Measurements from ENCODE around the gene TENT4B.
A peak's percentile ranks its signal among the peaks of the same experiment; 100 is the strongest.

Gene TENT4B

GRCh38 chr16:50251375-50252081, 98.4 kb downstream of the TENT4B start:
- peaks cover 4 to 8% of the 10 kb centered on the region in 2 donors for H3K4me1 Mint-ChIP-seq (ENCODE audit: low read depth in 2 of 2)
- H3K36me3 Mint-ChIP-seq (ENCODE audit: insufficient read depth): no peaks in the 10 kb centered on the region
- no peak overlapping the region for H3K27ac Mint-ChIP-seq
- no peak for DNase-seq
- H3K4me3 Mint-ChIP-seq: no peak overlapping the region
- no peaks in the 10 kb centered on the region for H3K9me3 Mint-ChIP-seq
- no peak for ATAC-seq (replicated peaks)
- H3K27me3 Mint-ChIP-seq: peaks cover 0 to 10% of the 10 kb centered on the region in 2 donors

- no peaks in the 10 kb centered on the region for H3K36me3 Mint-ChIP-seq (ENCODE audit: insufficient read depth)
- peaks cover 0 to 10% of the 10 kb centered on the region in 2 donors for H3K27me3 Mint-ChIP-seq
- H3K4me3 Mint-ChIP-seq: no peak overlapping the region
- ATAC-seq (replicated peaks) (no peak), DNase-seq (no peak)
- no peaks in the 10 kb centered on the region for H3K9me3 Mint-ChIP-seq
- H3K4me1 Mint-ChIP-seq (ENCODE audit: low read depth in 2 of 2): peaks cover 0 to 2% of the 10 kb centered on the region in 2 donors
- no peak overlapping the region for H3K27ac Mint-ChIP-seq
These were observed 99.0 kb downstream of the TENT4B start for GRCh38 chr16:50252082-50252611.

GRCh38 chr16:50252874-50253513, 99.9 kb downstream of the TENT4B start:
- H3K9me3 Mint-ChIP-seq: no peaks in the 10 kb centered on the region
- H3K27ac Mint-ChIP-seq: no peak overlapping the region
- H3K36me3 Mint-ChIP-seq (ENCODE audit: insufficient read depth): no peaks in the 10 kb centered on the region
- H3K27me3 Mint-ChIP-seq: peaks cover 0 to 10% of the 10 kb centered on the region in 2 donors
- no peak for ATAC-seq (replicated peaks)
- peaks cover 0 to 2% of the 10 kb centered on the region in 2 donors for H3K4me1 Mint-ChIP-seq (ENCODE audit: low read depth in 2 of 2)
- no peak for DNase-seq
- no peak overlapping the region for H3K4me3 Mint-ChIP-seq

GRCh38 chr16:50253514-50253910, 100.4 kb downstream of the TENT4B start:
- Mint-ChIP-seq H3K4me1 (ENCODE audit: low read depth in 2 of 2) (peaks cover 0 to 2% of the 10 kb centered on the region in 2 donors), H3K9me3 (no peaks in the 10 kb centered on the region), H3K4me3 (no peak overlapping the region), H3K27ac (no peak overlapping the region), H3K27me3 (peaks cover 0 to 10% of the 10 kb centered on the region in 2 donors), H3K36me3 (ENCODE audit: insufficient read depth) (no peaks in the 10 kb centered on the region)
- no peak for ATAC-seq (replicated peaks)
- no peak for DNase-seq

- H3K36me3 Mint-ChIP-seq (ENCODE audit: insufficient read depth): no peaks in the 10 kb centered on the region
- peaks cover 0 to 2% of the 10 kb centered on the region in 2 donors for H3K4me1 Mint-ChIP-seq (ENCODE audit: low read depth in 2 of 2)
- DNase-seq (no peak), ATAC-seq (replicated peaks) (no peak)
- H3K27ac Mint-ChIP-seq: no peak overlapping the region
- no peaks in the 10 kb centered on the region for H3K9me3 Mint-ChIP-seq
- peaks cover 0 to 10% of the 10 kb centered on the region in 2 donors for H3K27me3 Mint-ChIP-seq
- no peak overlapping the region for H3K4me3 Mint-ChIP-seq
These were observed 101.0 kb downstream of the TENT4B start for GRCh38 chr16:50254072-50254471.

- Mint-ChIP-seq H3K4me3 (no peak overlapping the region), H3K36me3 (ENCODE audit: insufficient read depth) (no peaks in the 10 kb centered on the region)
These were observed 102.4 kb downstream of the TENT4B start for GRCh38 chr16:50255538-50255937.

GRCh38 chr16:50256604-50257003, 103.5 kb downstream of the TENT4B start:
- ATAC-seq (replicated peaks) (no peak), DNase-seq (no peak)
- no peak overlapping the region for H3K27ac Mint-ChIP-seq
- H3K27me3 Mint-ChIP-seq: peaks cover 0 to 10% of the 10 kb centered on the region in 2 donors
- no peak overlapping the region for H3K4me3 Mint-ChIP-seq
- peaks cover 0 to 4% of the 10 kb centered on the region in 2 donors for H3K4me1 Mint-ChIP-seq (ENCODE audit: low read depth in 2 of 2)
- no peaks in the 10 kb centered on the region for H3K36me3 Mint-ChIP-seq (ENCODE audit: insufficient read depth)
- no peaks in the 10 kb centered on the region for H3K9me3 Mint-ChIP-seq

More at GRCh38 chr16:50255538-50255937, 102.4 kb downstream of the TENT4B start:
- Mint-ChIP-seq H3K9me3 (no peaks in the 10 kb centered on the region), H3K27ac (no peak overlapping the region), H3K27me3 (peaks cover 0 to 10% of the 10 kb centered on the region in 2 donors), H3K4me1 (ENCODE audit: low read depth in 2 of 2) (peaks cover 0 to 4% of the 10 kb centered on the region in 2 donors)
- no peak for ATAC-seq (replicated peaks)
- DNase-seq: no peak

- peaks cover 0 to 4% of the 10 kb centered on the region in 2 donors for H3K4me1 Mint-ChIP-seq (ENCODE audit: low read depth in 2 of 2)
- H3K9me3 Mint-ChIP-seq: no peaks in the 10 kb centered on the region
- no peak for ATAC-seq (replicated peaks)
- H3K4me3 Mint-ChIP-seq: no peak overlapping the region
- H3K27me3 Mint-ChIP-seq: peaks cover 0 to 10% of the 10 kb centered on the region in 2 donors
- DNase-seq: no peak
- H3K36me3 Mint-ChIP-seq (ENCODE audit: insufficient read depth): no peaks in the 10 kb centered on the region
- peak overlapping the region in 1 of 2 donors; percentile 46 for H3K27ac Mint-ChIP-seq
These were observed 104.8 kb downstream of the TENT4B start for GRCh38 chr16:50257876-50258275.

- peaks cover 12 to 16% of the 10 kb centered on the region in 2 donors for H3K4me1 Mint-ChIP-seq (ENCODE audit: low read depth in 2 of 2)
These were observed 106.5 kb downstream of the TENT4B start for GRCh38 chr16:50259334-50260205.

GRCh38 chr16:50260206-50261159, 107.4 kb downstream of the TENT4B start:
- Mint-ChIP-seq H3K27ac (peak overlapping the region in 1 of 2 donors; percentile 65), H3K4me3 (no peak overlapping the region)
- no peak for DNase-seq

More at GRCh38 chr16:50259334-50260205, 106.5 kb downstream of the TENT4B start:
- no peaks in the 10 kb centered on the region for H3K9me3 Mint-ChIP-seq
- no peak overlapping the region for H3K4me3 Mint-ChIP-seq
- no peaks in the 10 kb centered on the region for H3K36me3 Mint-ChIP-seq (ENCODE audit: insufficient read depth)
- DNase-seq: no peak
- H3K27ac Mint-ChIP-seq: no peak overlapping the region
- no peak for ATAC-seq (replicated peaks)
- H3K27me3 Mint-ChIP-seq: peaks cover 0 to under 1% of the 10 kb centered on the region in 2 donors

GRCh38 chr16:50261160-50261706, 108.1 kb downstream of the TENT4B start:
- Mint-ChIP-seq H3K27ac (no peak overlapping the region), H3K4me1 (ENCODE audit: low read depth in 2 of 2) (peaks cover 27 to 32% of the 10 kb centered on the region in 2 donors), H3K4me3 (no peak overlapping the region), H3K36me3 (ENCODE audit: insufficient read depth) (peaks cover 1% of the 10 kb centered on the region), H3K27me3 (no peaks in the 10 kb centered on the region), H3K9me3 (no peaks in the 10 kb centered on the region)
- DNase-seq (no peak), ATAC-seq (replicated peaks) (no peak)

More at GRCh38 chr16:50260206-50261159, 107.4 kb downstream of the TENT4B start:
- Mint-ChIP-seq H3K4me1 (ENCODE audit: low read depth in 2 of 2) (peaks cover 21 to 25% of the 10 kb centered on the region in 2 donors), H3K36me3 (ENCODE audit: insufficient read depth) (no peaks in the 10 kb centered on the region), H3K9me3 (no peaks in the 10 kb centered on the region), H3K27me3 (no peaks in the 10 kb centered on the region)
- ATAC-seq (replicated peaks): no peak

- Mint-ChIP-seq H3K9me3 (no peaks in the 10 kb centered on the region), H3K27ac (peak overlapping the region in 1 of 2 donors; percentile 32), H3K27me3 (no peaks in the 10 kb centered on the region), H3K4me3 (no peak overlapping the region), H3K36me3 (ENCODE audit: insufficient read depth) (peaks cover 5% of the 10 kb centered on the region), H3K4me1 (ENCODE audit: low read depth in 2 of 2) (peaks cover 27 to 35% of the 10 kb centered on the region in 2 donors)
- DNase-seq (no peak), ATAC-seq (replicated peaks) (no peak)
These were observed 108.7 kb downstream of the TENT4B start for GRCh38 chr16:50261707-50262235.
